ENCODE data around the gene GCLC. TPM values are rescaled to one million over a fixed set of nuclear protein-coding genes. Genes with fewer than 3 reads are reported as not detected.
"Not testable (repeated sequence)": the region's sequence is repeated elsewhere in the genome, so short reads cannot be mapped to it uniquely, and the experiment has no call there.

The GCLC gene
- total and polyA plus RNA-seq, 3 experiments from 2014 or later: 18.5 to 37.1 (median 33.3) TPM

DNA sequence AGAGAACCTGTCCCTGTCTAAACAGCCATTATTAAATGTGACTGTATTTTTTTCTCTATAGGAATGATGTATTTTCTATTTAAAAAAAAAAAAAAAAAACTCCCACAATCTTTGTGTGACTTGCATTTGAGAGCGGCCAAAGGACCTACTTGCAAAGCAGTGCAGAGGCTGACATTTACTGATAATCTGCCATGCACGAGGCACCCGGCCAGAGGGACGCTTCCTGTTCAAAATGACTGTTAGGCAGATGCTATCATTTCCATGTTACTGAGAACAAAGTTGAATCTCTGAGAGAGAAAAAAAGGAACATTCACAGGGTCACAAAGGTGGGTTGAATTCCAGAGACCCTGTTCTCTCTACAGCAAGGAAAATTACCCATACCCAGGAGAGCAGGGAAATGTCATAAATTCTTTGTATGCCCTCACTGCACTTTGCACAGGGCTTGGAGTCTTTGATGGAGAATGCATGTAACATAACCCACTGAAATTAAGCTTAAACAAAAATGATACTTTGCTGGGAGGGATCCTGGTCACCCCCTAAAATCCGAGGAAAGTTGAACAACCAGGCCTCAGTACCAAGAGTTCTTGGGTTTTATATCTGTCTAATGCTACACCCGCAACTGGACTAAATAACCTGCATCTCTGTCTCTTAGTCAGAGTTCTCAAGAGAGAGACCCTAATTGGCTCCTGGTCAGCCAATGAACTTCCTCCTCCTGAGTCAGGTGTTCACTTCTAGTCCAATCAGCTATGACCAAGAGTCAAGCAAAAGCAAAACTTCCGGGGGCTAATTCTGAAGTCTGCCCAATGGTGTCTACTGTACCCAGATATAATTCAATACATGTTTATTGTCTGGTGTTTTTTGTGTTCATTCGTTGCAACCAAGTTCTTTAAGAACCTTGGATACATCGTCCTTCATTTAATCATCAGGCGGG, 61.2 kb downstream of the GCLC start:
- no peak overlapping the region for H3K4me3 ChIP-seq (ENCODE audit: low read length)
- no peaks in the 10 kb centered on the region for H3K27me3 ChIP-seq (ENCODE audit: insufficient read depth, low read length, poor library complexity, severe bottlenecking)
- no peak overlapping the region for H3K27ac ChIP-seq (ENCODE audit: low read depth, low read length)
- H3K4me1 ChIP-seq (ENCODE audit: insufficient read depth, low read length): no peaks in the 10 kb centered on the region
- H3K9me3 Mint-ChIP-seq: no peaks in the 10 kb centered on the region
- H3K4me1 Mint-ChIP-seq: peaks cover 6 to 12% (median 9%) of the 10 kb centered on the region in 3 donors
- H3K4me3 Mint-ChIP-seq: no peak overlapping the region
- POLR2A ChIA-PET: no interaction called here
- CTCF ChIA-PET: interaction anchor here (0.7 to 5.5 kb wide), 13 partner anchors 8 to 797 kb away, joined by 3 to 87 read pairs (median 4); no protein-coding TSS in a partner anchor
- peaks cover 19 to 50% of the 10 kb centered on the region in 2 donors for H3K27me3 Mint-ChIP-seq
- H3K36me3 Mint-ChIP-seq: no peaks in the 10 kb centered on the region
- H3K9me3 ChIP-seq (ENCODE audit: low read length): no peaks in the 10 kb centered on the region
- no peaks in the 10 kb centered on the region for H3K36me3 ChIP-seq (ENCODE audit: insufficient read depth, low read length)
- H3K27ac Mint-ChIP-seq: no peak overlapping the region
- no peak for DNase-seq

DNA sequence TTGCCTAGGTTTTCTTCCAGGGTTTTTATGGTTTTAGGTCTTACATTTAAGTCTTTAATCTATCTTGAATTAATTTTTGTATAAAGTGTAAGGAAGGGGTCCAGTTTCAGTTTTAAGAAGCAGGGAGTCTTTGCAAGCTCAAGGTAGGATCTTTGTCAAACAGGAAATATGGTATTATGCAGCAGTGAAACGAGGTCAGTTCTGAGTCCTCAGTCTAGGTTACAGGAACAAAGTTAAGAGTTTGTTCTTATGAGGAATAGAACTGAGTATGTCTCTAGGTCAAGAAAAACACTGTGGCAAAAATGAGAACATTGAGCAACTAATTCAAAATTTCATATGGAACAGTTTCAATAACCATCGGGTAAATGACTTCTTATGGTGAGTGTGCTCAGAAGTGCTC, 63.6 kb downstream of the GCLC start:
- H3K27me3 Mint-ChIP-seq: peaks cover 12 to 32% of the 10 kb centered on the region in 2 donors
- H3K4me3 Mint-ChIP-seq: peak overlapping the region in 4 of 7 donors; percentile 1 to 32 (median 10)
- H3K27ac Mint-ChIP-seq: peak overlapping the region in 1 of 8 donors; percentile 5

GRCh38 chr6:53480774-53481173, 64.1 kb downstream of the GCLC start:
- H3K27ac Mint-ChIP-seq; H3K9me3 ChIP-seq (ENCODE audit: low read length); H3K4me1 ChIP-seq (ENCODE audit: insufficient read depth, low read length); H3K9me3 Mint-ChIP-seq; DNase-seq; H3K36me3 Mint-ChIP-seq; H3K4me3 ChIP-seq (ENCODE audit: low read length); H3K4me3 Mint-ChIP-seq; H3K27ac ChIP-seq (ENCODE audit: low read depth, low read length); POLR2A ChIA-PET; H3K36me3 ChIP-seq (ENCODE audit: insufficient read depth, low read length); H3K27me3 ChIP-seq (ENCODE audit: insufficient read depth, low read length, poor library complexity, severe bottlenecking): not testable (repeated sequence)
- CTCF ChIA-PET: interaction anchor here (5.5 kb wide), 1 partner anchor 310 kb away, joined by 87 read pairs; no protein-coding TSS in a partner anchor
- Mint-ChIP-seq H3K27me3 (peaks cover 8 to 28% of the 10 kb centered on the region in 2 donors), H3K4me1 (peaks cover 6 to 12% (median 9%) of the 10 kb centered on the region in 3 donors)

More for the DNA sequence above, 63.6 kb downstream of the GCLC start:
- Histone ChIP-seq H3K27ac (ENCODE audit: low read depth, low read length) (no peak overlapping the region), H3K27me3 (ENCODE audit: insufficient read depth, low read length, poor library complexity, severe bottlenecking) (no peaks in the 10 kb centered on the region), H3K36me3 (ENCODE audit: insufficient read depth, low read length) (no peaks in the 10 kb centered on the region), H3K9me3 (ENCODE audit: low read length) (no peaks in the 10 kb centered on the region), H3K4me3 (ENCODE audit: low read length) (no peak overlapping the region), H3K4me1 (ENCODE audit: insufficient read depth, low read length) (no peaks in the 10 kb centered on the region)
- DNase-seq: no peak
- Mint-ChIP-seq H3K9me3 (no peaks in the 10 kb centered on the region), H3K4me1 (peaks cover 6 to 12% (median 9%) of the 10 kb centered on the region in 3 donors), H3K36me3 (no peaks in the 10 kb centered on the region)
- ChIA-PET CTCF (interaction anchor here (5.5 kb wide), 1 partner anchor 311 kb away, joined by 87 read pairs; no protein-coding TSS in a partner anchor), POLR2A (no interaction called here)

- ChIA-PET POLR2A (no interaction called here), CTCF (interaction anchor here (0.7 to 2.0 kb wide), 2 partner anchors 69 to 308 kb away, joined by 3 to 8 read pairs; no protein-coding TSS in a partner anchor)
- Mint-ChIP-seq H3K9me3 (no peaks in the 10 kb centered on the region), H3K27ac (no peak overlapping the region), H3K4me1 (peaks cover 6 to 12% (median 9%) of the 10 kb centered on the region in 3 donors), H3K36me3 (no peaks in the 10 kb centered on the region), H3K4me3 (no peak overlapping the region), H3K27me3 (peaks cover 6 to 19% of the 10 kb centered on the region in 2 donors)
- H3K4me3 ChIP-seq (ENCODE audit: low read length): no peak overlapping the region
- no peaks in the 10 kb centered on the region for H3K4me1 ChIP-seq (ENCODE audit: insufficient read depth, low read length)
- no peak overlapping the region for H3K27ac ChIP-seq (ENCODE audit: low read depth, low read length)
- no peak for DNase-seq
- H3K9me3 ChIP-seq (ENCODE audit: low read length): no peaks in the 10 kb centered on the region
- H3K27me3 ChIP-seq (ENCODE audit: insufficient read depth, low read length, poor library complexity, severe bottlenecking): no peaks in the 10 kb centered on the region
- H3K36me3 ChIP-seq (ENCODE audit: insufficient read depth, low read length): no peaks in the 10 kb centered on the region
Measured at GRCh38 chr6:53479871-53480270, 65.0 kb downstream of the GCLC start.

DNA sequence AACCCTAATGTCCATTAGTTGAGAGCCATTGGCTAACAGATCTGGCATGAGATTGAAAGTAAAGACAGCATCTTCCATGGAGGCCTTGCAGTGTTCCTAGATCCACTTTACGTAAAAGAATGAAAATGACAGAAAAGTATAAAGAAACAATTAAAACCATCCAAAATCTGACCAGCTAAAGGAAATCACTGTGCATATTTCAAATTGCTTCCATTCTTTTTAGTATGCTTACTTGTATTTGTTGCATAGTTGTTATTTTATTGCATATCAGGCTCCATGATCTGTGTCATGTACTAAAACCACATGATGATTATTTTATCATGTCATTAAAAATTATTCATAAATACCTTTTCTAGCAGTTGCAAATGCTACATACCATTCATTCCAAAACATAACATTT, 67.9 kb downstream of the GCLC start:
- peaks cover 3 to 5% of the 10 kb centered on the region in 2 donors for H3K27me3 Mint-ChIP-seq
- H3K4me3 Mint-ChIP-seq: no peak overlapping the region
- no peak overlapping the region for H3K27ac Mint-ChIP-seq
- no peaks in the 10 kb centered on the region for H3K36me3 Mint-ChIP-seq
- H3K9me3 ChIP-seq (ENCODE audit: low read length): no peaks in the 10 kb centered on the region
- H3K9me3 Mint-ChIP-seq: no peaks in the 10 kb centered on the region
- H3K27me3 ChIP-seq (ENCODE audit: insufficient read depth, low read length, poor library complexity, severe bottlenecking): no peaks in the 10 kb centered on the region
- ChIA-PET CTCF (no interaction called here), POLR2A (no interaction called here)
- H3K36me3 ChIP-seq (ENCODE audit: insufficient read depth, low read length): no peaks in the 10 kb centered on the region
- no peak overlapping the region for H3K4me3 ChIP-seq (ENCODE audit: low read length)
- no peak overlapping the region for H3K27ac ChIP-seq (ENCODE audit: low read depth, low read length)
- DNase-seq: no peak
- H3K4me1 ChIP-seq (ENCODE audit: insufficient read depth, low read length): no peaks in the 10 kb centered on the region
- peaks cover 6 to 12% (median 9%) of the 10 kb centered on the region in 3 donors for H3K4me1 Mint-ChIP-seq

DNA sequence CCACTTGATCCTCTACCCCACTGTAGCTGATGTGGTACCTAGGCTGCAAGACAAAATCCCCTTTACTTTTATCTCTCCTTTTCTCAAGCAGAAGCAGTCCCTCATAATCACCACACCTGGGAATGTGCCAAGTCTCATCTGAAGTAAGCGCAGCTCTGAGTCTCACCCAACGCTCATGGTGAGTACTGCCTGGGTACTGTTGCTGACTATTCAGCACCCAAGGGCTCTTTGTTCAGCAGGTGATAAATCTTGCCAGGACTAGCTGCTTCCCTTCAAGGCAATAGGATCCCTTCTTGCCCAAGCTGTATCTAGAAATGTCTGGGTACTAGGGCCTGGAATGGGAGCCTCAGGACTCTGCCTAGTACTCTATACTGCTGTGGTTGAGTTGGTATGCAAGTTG, 70.9 kb downstream of the GCLC start:
- Mint-ChIP-seq H3K27ac (no peak overlapping the region), H3K4me3 (no peak overlapping the region), H3K9me3 (no peaks in the 10 kb centered on the region), H3K4me1 (peaks cover 0 to 7% (median 0%) of the 10 kb centered on the region in 3 donors), H3K36me3 (no peaks in the 10 kb centered on the region), H3K27me3 (peaks cover 0 to 2% of the 10 kb centered on the region in 2 donors)
- Histone ChIP-seq H3K27me3 (ENCODE audit: insufficient read depth, low read length, poor library complexity, severe bottlenecking) (no peaks in the 10 kb centered on the region), H3K4me1 (ENCODE audit: insufficient read depth, low read length) (no peaks in the 10 kb centered on the region), H3K36me3 (ENCODE audit: insufficient read depth, low read length) (no peaks in the 10 kb centered on the region), H3K9me3 (ENCODE audit: low read length) (no peaks in the 10 kb centered on the region), H3K4me3 (ENCODE audit: low read length) (no peak overlapping the region), H3K27ac (ENCODE audit: low read depth, low read length) (no peak overlapping the region)
- no peak for DNase-seq
- POLR2A ChIA-PET: no interaction called here
- CTCF ChIA-PET: interaction anchor here (1.0 kb wide), 1 partner anchor 300 kb away, joined by 4 read pairs; no protein-coding TSS in a partner anchor

DNA sequence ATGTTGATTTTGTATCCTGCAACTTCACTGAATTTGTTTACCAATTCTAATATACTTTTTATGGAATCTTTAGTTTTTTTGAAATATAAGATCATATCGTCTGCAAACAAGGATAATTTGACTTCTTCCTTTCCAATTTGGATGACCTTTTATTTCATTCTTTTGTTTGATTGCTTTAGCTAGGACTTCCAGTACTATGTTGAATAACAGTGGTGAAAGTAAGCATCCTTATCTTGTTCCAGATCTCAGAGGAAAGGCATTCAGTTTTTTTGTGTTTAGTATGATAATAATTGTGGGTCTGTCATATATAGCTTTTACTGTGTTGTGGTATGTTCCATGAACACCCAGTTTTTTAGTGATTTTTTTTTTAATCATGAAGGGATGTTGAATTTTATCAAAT, 75.7 kb downstream of the GCLC start:
- no peaks in the 10 kb centered on the region for H3K9me3 ChIP-seq (ENCODE audit: low read length)
- H3K36me3 ChIP-seq (ENCODE audit: insufficient read depth, low read length): no peaks in the 10 kb centered on the region
- no peaks in the 10 kb centered on the region for H3K36me3 Mint-ChIP-seq
- H3K27me3 Mint-ChIP-seq: peaks cover 0 to 4% of the 10 kb centered on the region in 2 donors
- H3K4me1 ChIP-seq (ENCODE audit: insufficient read depth, low read length): no peaks in the 10 kb centered on the region
- H3K9me3 Mint-ChIP-seq: no peaks in the 10 kb centered on the region
- no peak overlapping the region for H3K27ac ChIP-seq (ENCODE audit: low read depth, low read length)
- ChIA-PET POLR2A (no interaction called here), CTCF (no interaction called here)
- H3K4me3 Mint-ChIP-seq: no peak overlapping the region
- H3K27me3 ChIP-seq (ENCODE audit: insufficient read depth, low read length, poor library complexity, severe bottlenecking): no peaks in the 10 kb centered on the region
- no peak for DNase-seq
- H3K4me1 Mint-ChIP-seq: peaks cover 0 to 7% (median 0%) of the 10 kb centered on the region in 3 donors
- H3K4me3 ChIP-seq (ENCODE audit: low read length): no peak overlapping the region
- H3K27ac Mint-ChIP-seq: no peak overlapping the region

DNA sequence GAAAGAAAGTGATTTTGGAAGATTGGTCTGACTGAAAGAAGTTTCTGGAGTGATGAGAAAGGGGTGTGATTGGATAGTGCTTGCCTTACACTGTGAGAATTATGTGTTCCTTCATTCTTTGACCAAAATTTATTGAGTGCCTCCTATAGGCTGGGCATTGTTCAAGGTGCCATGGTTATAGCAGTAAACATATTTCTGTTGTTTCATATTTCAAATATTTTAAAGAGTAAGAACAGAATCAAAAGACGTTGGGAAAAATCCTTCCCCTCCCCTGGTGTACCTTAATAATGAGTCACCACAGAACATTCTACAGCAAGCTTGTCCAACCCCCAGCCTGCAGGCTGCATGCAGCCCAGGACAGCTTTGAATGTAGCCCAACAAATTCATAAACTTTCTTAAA, 78.6 kb downstream of the GCLC start:
- Histone ChIP-seq H3K36me3 (ENCODE audit: insufficient read depth, low read length) (no peaks in the 10 kb centered on the region), H3K4me1 (ENCODE audit: insufficient read depth, low read length) (no peaks in the 10 kb centered on the region), H3K27me3 (ENCODE audit: insufficient read depth, low read length, poor library complexity, severe bottlenecking) (no peaks in the 10 kb centered on the region), H3K27ac (ENCODE audit: low read depth, low read length) (no peak overlapping the region), H3K4me3 (ENCODE audit: low read length) (no peak overlapping the region), H3K9me3 (ENCODE audit: low read length) (no peaks in the 10 kb centered on the region)
- no peak overlapping the region for H3K4me3 Mint-ChIP-seq
- peaks cover 0 to 4% of the 10 kb centered on the region in 2 donors for H3K27me3 Mint-ChIP-seq
- DNase-seq: no peak
- peaks cover 0 to 7% (median 0%) of the 10 kb centered on the region in 3 donors for H3K4me1 Mint-ChIP-seq
- no peaks in the 10 kb centered on the region for H3K36me3 Mint-ChIP-seq
- no peaks in the 10 kb centered on the region for H3K9me3 Mint-ChIP-seq
- ChIA-PET CTCF (interaction anchor here (0.7 to 1.0 kb wide), 3 partner anchors 16 to 295 kb away, joined by 3 read pairs; no protein-coding TSS in a partner anchor), POLR2A (no interaction called here)
- H3K27ac Mint-ChIP-seq: no peak overlapping the region
